HG03280 (cell line): ENCODE measurements around the gene PTPRN2.

ENCODE experiments used
- ATAC-seq: cut with Tn5 transposase; IDR thresholded peaks from one replicate; pipeline ENCODE4 v1.9.1; 2021; ENCODE audit warnings: mild to moderate bottlenecking, moderate library complexity; ENCODE audit not compliant: unreplicated experiment

PTPRN2 gene

DNA sequence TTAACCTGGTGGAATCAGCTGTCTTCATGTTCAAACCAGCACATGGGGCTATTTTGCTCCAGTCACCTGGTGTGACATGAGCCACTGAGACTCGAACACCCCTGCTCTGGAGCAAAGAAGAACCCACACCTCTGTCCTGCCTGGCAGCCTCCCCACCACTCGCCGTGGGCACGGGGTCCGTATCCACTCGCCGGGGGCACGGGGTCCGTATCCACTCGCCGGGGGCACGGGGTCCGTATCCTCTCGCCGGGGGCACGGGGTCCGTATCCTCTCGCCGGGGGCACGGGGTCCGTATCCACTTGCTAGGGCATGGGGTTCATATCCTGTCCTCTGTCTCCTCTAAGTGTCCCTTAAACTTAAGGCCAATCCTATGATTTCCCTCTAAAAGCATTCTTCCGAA, 558.7 kb downstream of the PTPRN2 start:
- no peak for ATAC-seq

- no peak for ATAC-seq
Measured at GRCh38 chr7:158028290-158028941, 559.2 kb downstream of the PTPRN2 start.

- no peak for ATAC-seq
Measured at GRCh38 chr7:158027646-158028045, 560.0 kb downstream of the PTPRN2 start.

GRCh38 chr7:158026636-158027265, 560.9 kb downstream of the PTPRN2 start:
- ATAC-seq: no peak

DNA sequence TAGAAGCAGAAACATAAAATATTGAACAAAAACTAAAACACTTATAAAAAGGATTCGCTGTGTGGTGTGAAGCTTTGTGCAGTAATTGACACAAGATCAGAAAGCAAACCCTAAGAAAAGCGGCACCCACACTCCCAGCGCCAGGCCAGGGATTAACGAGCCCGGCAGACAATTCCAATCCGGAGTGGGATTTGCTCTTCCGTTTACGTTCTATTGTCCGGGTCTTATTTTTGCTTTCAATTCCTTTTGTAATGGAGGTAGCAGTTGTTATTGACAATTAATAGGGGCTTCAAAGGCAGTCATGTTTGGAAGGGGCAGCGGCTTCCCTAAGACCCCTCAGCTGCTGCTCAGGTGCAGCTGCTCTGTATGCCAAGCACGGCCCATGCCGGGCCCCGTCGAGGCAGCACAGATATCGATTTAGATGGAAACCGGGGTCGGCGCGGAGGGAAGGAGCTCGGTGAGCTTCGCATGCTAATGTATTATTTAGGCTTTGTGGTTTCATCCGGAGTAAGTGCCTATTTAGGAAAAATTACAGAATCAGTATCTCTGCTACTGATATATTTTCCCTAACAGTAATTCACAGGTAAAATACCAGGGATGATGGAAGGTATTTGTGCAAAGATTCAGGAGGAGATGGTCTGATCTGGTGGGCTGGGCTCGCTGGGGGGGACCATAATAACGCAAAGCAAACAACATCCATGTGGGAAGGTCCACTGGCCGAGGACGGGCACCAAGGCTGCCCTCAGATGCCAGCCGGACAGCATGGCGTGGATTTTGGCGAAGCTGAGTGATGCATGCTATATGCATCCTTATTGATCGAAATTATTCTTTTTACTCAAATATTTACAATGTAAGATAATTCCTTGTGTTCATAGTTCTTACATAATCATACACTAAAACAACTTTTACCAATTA, 561.7 kb downstream of the PTPRN2 start:
- no peak for ATAC-seq

- ATAC-seq: no peak
Measured at GRCh38 chr7:158024881-158025280, 562.7 kb downstream of the PTPRN2 start.

DNA sequence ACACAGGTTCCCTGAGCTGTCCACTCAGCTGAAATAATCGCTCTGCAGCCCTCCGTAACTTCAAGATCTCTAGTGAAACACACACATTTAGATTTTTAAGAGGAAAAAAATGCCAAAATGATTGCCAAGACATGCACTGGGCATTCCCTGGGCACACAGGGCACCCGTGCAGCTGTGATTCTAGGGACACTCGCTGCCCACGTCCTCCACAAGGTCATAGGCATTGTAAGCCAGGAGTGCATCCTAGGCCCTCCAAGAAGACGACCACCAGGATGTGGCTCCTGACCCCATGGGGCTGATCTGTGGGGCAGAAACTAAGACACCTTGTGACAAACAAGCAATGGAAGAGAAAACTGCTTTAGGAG, 563.3 kb downstream of the PTPRN2 start:
- ATAC-seq: no peak

DNA sequence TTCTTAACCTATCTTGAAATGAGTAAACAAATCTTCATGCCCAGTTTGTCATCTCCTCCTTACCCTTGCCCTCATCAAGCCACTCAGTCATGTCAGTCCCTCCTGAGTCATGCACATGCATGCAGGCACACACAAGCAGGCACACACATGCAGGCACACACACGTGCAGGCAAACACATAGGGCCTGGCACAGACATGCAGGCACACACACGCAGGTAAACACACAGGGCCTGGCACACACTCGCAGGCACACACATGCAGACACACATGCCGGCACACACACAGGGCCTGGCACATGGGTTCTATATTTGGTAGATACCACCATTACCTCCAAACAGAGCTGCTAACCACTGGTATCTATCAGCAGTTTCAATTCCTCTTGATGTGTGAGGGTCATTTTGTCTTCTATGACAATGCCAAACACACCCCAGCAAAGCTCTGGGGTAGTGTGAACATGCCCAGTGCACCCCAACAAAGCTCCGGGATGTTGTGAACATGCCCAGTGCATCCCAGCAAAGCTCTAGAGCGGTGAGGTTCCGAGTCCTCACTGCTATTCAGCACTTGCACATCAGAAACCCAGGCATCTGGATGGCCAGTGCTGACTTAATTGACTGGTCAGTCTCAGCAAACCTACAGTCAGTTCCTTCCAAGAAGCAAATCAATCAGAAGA, 563.8 kb downstream of the PTPRN2 start:
- ATAC-seq: no peak

DNA sequence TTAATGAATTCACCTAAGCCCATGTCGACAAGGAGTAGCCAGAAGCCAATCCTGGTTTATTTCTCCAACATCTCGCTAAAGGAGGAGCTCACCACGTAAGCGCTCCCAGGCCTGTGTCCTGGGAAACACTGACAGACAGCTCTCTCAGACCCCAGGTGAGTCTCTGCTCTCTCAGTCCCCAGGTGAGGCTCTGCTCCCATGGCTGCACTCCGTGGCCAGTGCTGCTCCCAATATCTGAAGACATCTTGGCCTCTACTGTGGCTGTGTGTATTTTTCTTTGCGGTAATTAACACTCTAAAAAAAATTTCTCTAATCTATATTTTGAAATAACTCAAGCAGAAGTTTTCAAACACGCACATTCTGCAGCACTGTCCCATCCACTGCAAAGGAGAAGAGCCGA, 564.5 kb downstream of the PTPRN2 start:
- no peak for ATAC-seq

- ATAC-seq: no peak
Measured at GRCh38 chr7:158022601-158023000, 565.0 kb downstream of the PTPRN2 start.

GRCh38 chr7:158021836-158022235, 565.8 kb downstream of the PTPRN2 start:
- ATAC-seq: no peak

GRCh38 chr7:158020706-158021095, 566.9 kb downstream of the PTPRN2 start:
- no peak for ATAC-seq

DNA sequence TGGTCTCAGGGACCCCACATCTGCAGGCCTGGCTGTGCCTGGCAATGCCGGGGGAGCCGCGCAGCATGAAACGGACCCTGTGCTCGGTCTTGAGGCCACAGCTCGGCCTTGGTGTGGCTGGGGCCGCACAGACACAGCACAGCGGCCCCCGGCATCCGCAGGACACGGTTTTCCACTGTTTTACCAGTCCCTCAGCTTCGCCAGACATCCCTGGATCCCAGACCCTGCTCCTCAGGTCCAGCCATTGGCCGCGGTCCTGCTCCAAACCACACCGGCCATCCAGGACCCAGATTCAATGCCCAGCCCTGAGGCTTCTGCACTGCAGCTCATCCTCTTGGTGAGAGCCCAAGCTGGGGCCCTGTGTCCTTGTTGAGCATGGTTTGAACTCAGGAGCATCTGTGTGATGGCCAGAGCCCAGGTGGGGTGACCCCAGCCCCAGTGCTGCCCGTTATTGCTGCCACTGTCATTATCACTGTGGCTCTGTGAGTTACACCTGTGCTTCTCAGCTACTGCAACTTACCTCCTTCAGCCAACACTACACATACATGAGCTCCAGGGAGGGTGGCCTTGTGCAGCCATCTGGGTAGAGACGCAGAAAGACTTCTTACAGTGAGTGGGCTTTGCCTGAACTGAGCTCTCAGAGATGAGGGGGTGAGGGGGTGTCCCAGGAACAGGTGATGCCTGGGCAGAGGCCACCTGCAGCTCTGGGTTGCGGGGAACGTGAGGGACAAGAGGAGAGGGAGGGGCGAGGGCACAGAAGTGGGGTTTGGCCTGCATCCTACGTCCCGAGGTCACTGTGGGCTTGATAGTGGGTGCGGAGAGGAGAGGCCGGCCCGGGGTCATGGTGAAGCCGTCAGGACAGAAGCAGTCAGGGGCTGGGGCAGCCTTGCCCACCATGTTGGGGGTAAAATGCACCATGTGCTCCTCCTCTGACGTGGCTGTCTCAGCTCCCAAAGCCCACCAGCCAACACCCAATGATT, 567.6 kb downstream of the PTPRN2 start:
- no peak for ATAC-seq

- no peak for ATAC-seq
Measured at GRCh38 chr7:158018971-158019645, 568.5 kb downstream of the PTPRN2 start.

- no peak for ATAC-seq
Measured at GRCh38 chr7:158018098-158018762, 569.4 kb downstream of the PTPRN2 start.

GRCh38 chr7:158017111-158018097, 570.2 kb downstream of the PTPRN2 start:
- no peak for ATAC-seq

GRCh38 chr7:158016180-158017097, 571.2 kb downstream of the PTPRN2 start:
- no peak for ATAC-seq
